NCI-H345 (cell line): ENCODE results near the gene MSANTD2.
A peak's percentile ranks its signal among the peaks of the same experiment; 100 is the strongest.

Experiments used
- DNase-seq: peaks from one replicate; lab custom pipeline; 2025; lab: John Stamatoyannopoulos, UW

The MSANTD2 gene

DNA sequence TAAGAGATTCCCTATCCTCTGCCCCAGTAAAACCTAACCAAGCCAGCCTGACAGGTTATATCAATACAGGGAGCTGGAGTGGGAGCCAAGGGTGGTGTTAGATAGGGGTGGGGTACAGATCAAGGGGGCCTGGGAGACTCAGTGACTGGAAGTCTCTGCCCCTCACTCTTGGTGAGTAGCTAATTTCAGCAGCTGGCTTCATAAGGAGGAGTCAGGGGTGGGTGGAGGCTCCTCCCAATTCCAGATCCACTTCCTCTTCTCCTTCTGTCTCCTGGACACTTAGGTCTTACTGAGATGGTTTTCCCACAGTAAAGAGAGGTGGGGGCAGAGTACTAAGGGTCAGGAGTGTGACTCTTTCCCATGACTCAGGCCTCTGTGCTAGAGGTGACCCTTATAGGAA lies 47.0 kb downstream of the MSANTD2 start:
- DNase-seq, result no peak

DNA sequence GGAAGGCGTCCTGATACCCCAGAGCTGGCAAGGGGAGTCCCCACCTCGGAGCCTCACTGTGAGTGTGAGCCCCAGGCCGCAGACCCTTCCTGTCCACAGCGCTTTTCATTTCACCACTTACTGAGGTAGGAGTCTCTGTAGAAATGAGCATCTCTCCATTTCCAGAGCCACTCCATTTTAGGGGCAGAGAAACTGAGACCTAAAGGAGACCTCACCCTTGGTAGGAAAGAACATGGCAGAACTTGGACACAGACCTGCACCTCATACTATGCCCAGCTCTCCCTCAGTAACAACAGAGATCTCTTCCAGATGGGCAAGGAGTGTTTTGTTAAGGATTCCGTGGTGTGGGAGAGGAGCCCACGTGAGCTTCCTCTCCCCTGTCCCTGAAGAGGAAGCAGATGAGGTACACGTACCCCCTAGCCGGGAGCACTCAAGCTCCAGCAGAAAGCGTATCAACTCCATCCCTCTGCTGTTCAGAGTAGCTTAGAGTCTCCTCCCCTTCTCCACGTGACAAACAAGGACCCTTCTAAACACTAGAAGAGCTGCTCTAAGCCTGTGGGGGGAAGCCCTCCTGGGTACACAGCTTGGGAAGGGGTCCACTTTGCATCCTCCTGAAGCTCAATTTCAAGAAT lies 47.6 kb downstream of the MSANTD2 start:
- DNase-seq, result no peak

DNA sequence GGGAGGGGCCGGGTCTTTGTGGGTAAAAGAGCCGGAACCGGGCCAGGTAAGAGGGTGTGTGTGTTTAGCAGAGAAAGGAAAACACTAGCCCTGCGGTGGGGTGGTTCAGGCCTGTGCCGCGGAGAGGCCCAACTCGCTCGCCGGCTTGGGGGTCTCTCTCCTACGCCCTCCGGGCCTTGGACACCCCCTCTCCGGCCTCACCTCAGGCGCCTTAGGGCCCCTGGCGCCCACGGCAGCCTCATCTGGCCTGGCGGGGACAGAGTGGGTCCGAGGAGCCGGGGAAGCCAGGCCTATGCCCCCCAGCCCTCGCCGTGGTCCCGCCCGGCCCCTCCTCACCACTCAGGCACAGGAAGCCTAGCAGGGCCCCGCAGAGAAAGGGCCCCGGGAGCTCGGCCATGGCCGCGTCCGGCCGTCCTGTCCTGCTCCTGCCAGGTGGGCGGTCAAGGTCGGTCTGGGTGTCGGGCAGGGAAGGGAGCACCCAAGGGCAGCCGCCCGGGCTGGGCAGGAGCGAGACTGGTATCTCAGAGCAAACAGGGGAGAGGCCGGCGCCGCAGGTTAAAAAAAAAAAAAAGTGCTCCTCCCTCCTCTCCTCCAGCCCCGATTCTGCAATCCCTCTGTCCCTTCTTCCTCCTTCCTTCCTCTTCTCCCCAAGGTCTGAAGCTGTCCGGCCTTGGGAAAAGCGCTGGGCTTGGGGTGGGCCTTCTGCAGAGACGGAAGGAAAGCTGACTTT lies 48.3 kb downstream of the MSANTD2 start, which contains the start of gene VSIG2:
Gene VSIG2 (minus strand): TSS at position 515 of the 730 bp plus-strand sequence. CDS start 118 bp downstream, at position 397.
- DNase-seq, result no peak

- no peak for DNase-seq
Measured at GRCh38 chr11:124751391-124751740, 48.8 kb downstream of the MSANTD2 start.

DNA sequence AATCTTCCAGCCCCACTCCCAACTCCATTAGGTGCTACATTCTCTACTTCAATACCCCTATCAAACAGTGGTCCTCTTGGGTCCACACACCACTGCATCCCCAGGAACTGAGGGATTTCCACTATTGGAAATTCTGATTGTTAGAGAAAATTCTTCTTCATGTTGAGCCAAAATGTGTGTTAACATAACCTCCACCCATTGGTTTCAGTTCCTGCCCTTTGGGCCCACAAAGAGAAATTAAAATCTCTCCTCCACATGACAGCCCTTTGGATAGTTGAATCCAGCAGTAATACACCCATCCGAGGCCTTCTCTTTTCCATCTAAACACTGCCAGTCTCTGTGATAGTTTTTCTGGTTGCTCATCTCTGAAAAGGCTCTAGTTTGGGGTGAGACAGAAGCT lies 50.3 kb downstream of the MSANTD2 start:
- no peak for DNase-seq

GRCh38 chr11:124748481-124749343 lies 51.5 kb downstream of the MSANTD2 start:
- no peak for DNase-seq

DNA sequence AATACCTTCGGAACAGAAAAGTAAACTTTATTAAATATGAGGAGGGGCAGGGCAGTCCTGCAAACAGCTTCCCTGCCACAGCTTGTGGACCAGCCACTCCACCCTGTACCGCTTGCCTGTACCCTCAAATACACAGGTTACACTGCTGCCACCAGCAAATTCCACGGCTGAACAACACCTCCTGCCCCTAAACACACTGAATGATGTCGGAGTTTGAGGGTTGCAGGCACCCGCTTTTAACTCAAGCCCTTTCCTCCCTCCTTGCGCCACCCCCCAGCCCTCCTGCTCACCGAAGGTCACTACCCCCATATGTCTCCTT lies 52.1 kb downstream of the MSANTD2 start:
- no peak for DNase-seq

DNA sequence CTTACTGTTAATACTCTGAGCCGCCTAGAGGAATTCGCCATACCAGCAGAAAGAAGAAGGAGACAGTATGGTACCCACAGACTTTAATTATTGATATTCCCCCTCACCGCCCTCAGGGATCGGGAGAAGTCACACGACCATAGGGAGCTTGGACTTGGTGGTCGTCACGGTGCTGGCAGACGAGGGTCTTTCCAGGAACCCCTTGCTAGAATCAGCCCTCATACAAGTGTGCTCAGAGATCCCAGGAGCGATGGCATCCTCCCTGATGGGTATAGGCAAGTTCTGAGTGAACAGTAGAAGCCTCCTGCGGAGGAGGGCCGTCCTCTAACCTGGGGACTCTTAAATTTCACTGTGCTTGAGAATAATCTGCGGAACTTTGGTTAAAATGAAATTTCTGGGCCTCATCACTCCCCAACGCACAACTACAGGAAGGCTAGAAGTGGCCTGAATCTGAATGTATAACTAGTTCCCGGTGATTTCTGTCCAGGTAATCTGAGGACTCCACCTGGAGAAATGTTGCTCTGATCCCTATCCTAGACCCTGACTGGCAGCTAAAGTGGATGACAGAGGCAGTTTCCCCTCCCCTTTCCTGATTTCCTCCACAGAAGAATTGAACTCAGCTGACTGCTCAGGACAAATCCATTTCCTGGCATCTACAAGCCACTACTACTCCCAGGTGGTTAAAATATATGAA lies 52.7 kb downstream of the MSANTD2 start:
- DNase-seq, result no peak

- peak; percentile 43 for DNase-seq
Measured at GRCh38 chr11:124746621-124747243, 53.5 kb downstream of the MSANTD2 start.

DNA sequence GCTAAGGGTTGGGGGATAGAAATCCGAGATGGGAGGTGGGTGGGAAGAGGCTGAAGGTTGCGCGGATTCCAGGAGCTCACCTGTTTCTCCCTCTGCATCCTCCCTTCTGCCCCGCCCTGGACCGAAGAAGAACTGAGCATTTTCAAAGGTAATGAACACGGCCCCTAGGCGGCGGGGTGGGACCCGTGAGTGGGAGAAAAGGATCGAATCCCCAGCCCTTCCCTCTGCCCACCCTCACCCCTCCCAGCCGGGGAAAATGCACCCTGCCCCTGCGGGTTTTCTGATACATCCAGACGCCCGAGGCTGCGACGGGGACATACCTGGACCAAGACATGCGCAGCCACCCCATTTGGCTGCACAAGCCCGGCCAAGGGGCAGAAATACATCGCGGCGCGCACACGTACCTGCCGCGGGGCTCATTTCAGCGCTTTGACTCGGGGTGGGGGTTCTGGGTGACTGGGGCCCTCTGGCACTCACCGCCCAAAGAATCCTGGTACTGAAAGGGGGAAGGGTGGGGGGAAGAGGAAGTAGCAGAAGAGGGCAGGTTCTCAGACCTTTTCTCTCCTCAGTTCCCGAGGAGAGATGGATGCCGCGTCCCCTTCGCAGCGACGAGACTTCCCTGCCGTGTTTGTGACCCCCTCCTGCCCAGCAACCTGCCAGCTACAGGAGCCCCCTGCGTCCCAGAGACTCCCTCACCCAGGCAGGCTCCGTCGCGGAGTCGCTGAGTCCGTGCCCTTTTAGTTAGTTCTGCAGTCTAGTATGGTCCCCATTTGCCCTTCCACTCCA lies 54.2 kb downstream of the MSANTD2 start:
- no peak for DNase-seq

GRCh38 chr11:124745270-124745834 lies 54.9 kb downstream of the MSANTD2 start:
- DNase-seq, result no peak

GRCh38 chr11:124743050-124743449 lies 57.2 kb downstream of the MSANTD2 start:
- no peak for DNase-seq

- DNase-seq, result no peak
Measured at GRCh38 chr11:124742555-124742954, 57.7 kb downstream of the MSANTD2 start.

- peak; percentile 46 for DNase-seq
Measured at GRCh38 chr11:124740277-124740882, 59.8 kb downstream of the MSANTD2 start.

- peak; percentile 94 for DNase-seq
Measured at GRCh38 chr11:124739479-124740276, 60.5 kb downstream of the MSANTD2 start, which contains the start of gene NRGN. NRGN (plus strand) TSS chr11:124739942; CDS start chr11:124740085, 143 bp downstream.

DNA sequence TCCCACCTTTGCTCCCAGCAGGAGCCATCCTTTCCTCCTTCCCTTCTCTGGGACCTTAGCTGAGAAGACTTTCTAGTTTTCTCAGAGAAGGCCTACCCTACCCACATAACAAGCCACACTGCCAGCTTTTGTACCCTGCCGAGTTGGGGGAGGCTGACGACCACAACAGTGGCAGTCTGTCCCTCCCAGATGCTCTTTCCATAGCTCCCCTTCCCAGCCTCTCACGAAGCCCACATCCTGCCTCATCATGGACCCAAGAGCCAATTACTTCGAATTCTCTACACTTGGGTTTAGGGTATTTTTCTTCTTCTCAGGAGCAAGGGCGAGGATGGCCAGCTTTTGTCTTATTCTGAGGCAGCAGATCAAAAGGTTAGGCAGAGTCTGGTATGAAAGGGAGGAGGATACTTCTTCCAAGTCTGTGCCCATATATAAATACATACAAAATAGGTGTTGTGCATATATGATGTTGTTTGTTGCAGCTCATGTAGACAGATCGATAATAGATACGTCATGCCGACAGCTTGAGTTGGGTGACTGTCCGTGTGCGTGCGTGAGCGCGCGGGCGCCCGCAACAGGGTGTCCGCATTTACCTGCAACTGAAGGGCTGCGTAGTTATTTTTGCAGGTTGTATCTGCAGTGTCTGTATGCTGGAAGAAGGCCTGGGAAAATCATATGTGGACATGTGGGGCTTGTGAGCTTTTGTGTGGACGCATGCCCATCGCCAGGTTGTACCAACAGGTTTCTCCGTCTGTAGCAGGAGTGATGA lies 61.3 kb downstream of the MSANTD2 start:
- no peak for DNase-seq

DNA sequence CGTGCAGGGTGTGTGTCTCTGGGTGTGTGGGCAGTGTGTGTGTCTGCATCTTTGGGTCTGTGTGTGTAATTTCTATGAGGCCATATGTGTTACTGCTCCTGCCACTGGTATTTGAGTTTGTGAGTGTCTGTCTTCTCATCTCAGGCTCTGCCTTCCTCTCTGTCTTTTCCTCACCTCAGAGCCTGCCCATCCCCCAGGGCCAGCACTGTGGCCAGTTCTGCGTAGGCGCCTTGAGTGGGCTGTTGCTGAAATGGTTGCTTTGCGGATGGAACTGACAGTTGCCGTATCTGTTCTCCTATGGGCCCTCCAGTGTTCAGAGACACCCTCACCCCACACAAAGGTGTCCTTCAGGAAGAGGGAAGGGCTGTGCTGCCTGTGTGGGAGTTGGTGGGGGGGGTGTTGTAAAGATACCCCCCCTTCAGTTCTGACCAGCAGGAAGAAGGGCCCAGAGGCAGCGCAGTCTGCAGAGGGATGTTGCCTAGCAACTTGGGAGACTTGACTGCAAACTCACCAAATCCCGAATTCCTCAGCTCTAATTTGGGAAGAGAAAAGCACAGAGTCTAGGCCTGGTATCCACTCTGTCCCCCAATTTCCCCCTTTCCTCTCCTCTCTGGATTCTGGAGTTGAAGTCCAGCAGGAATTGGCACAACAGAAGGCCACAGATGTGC lies 62.4 kb downstream of the MSANTD2 start:
- DNase-seq, result no peak

DNA sequence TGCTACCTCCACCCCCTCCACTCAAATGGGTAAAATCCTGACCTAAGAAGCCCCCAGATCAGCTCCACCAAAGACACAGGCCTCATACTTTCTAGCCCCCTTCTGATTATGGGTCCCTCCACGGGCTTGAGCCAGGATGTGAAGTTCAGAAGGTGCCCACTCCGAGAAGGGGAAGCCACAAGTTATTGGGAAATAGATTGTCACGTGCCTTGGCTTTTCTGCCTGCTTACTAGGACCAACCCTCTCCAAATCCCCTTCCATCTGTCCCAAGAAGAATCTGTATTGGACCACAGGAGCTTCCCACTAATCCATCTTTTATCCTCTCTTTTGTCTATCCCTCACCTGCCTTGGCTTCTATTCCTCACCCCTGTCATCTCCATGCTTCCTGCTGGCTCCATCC lies 63.5 kb downstream of the MSANTD2 start:
- DNase-seq, result no peak
